Loucy (cell line): ENCODE measurements around the gene TSC22D3.

Source experiments
- H2AFZ ChIP-seq: fragments of 200-600 bp; sonication (generic); 2 replicates; pipeline ENCODE4 v1.6.0; 2016; ENCODE audit warnings: antibody characterized with exemption, mild to moderate bottlenecking, low read length, moderate library complexity
- H3F3A ChIP-seq: fragments of 200-600 bp; 2 replicates; pipeline ENCODE4 v1.6.0; 2016; ENCODE audit warnings: antibody characterized with exemption, low read depth, mild to moderate bottlenecking
- H3K27me3 ChIP-seq: fragments of 200-600 bp; sonication (generic); 2 replicates; pipeline ENCODE4 v1.6.1; 2014; ENCODE audit warnings: low read length, mild to moderate bottlenecking; ENCODE audit not compliant: insufficient read depth, poor library complexity, severe bottlenecking
- H3K36me3 ChIP-seq: fragments of 200-600 bp; sonication (generic); 2 replicates; pipeline ENCODE4 v1.6.1; 2016; ENCODE audit warnings: low read length; ENCODE audit not compliant: insufficient read depth
- H3K4me1 ChIP-seq: fragments of 200-600 bp; sonication (generic); 2 replicates; pipeline ENCODE4 v1.5.1; 2014; ENCODE audit warnings: low read length, mild to moderate bottlenecking; ENCODE audit not compliant: insufficient read depth, poor library complexity, severe bottlenecking
- H3K4me2 ChIP-seq: fragments of 200-600 bp; sonication (generic); 2 replicates; pipeline ENCODE4 v1.6.0; 2014; ENCODE audit warnings: antibody characterized with exemption, low read length, low read depth, mild to moderate bottlenecking; ENCODE audit not compliant: poor library complexity, severe bottlenecking
- H3K4me3 ChIP-seq: fragments of 200-600 bp; sonication (generic); 2 replicates; pipeline ENCODE4 v1.5.1; 2014; ENCODE audit warnings: low read length, mild to moderate bottlenecking, mixed read lengths; ENCODE audit not compliant: poor library complexity, severe bottlenecking
- H3K79me2 ChIP-seq: fragments of 200-600 bp; sonication (generic); 2 replicates; pipeline ENCODE4 v1.6.1; 2014; ENCODE audit warnings: low read length; ENCODE audit not compliant: insufficient read depth
- H3K9ac ChIP-seq: fragments of 200-600 bp; sonication (generic); 2 replicates; pipeline ENCODE4 v1.6.0; 2014; ENCODE audit warnings: mild to moderate bottlenecking, low read depth, low read length, moderate library complexity; ENCODE audit not compliant: poor library complexity, severe bottlenecking
- H3K9me2 ChIP-seq: fragments of 200-600 bp; sonication (generic); replicated peaks from 2 replicates; pipeline ENCODE4 v1.6.1; 2016; ENCODE audit warnings: low read depth, low read length, mixed read lengths
- H3K9me3 ChIP-seq: fragments of 200-600 bp; sonication (generic); 2 replicates; pipeline ENCODE4 v1.6.1; 2014; ENCODE audit warnings: mild to moderate bottlenecking, antibody characterized with exemption, low read length, low read depth; ENCODE audit not compliant: insufficient read depth
- H4K20me1 ChIP-seq: fragments of 200-600 bp; sonication (generic); 2 replicates; pipeline ENCODE4 v1.6.0; 2014; ENCODE audit warnings: antibody characterized with exemption, low read length, mild to moderate bottlenecking; ENCODE audit not compliant: insufficient read depth, poor library complexity, severe bottlenecking
- EZH2phosphoT487 ChIP-seq: fragments of 200-600 bp; IDR thresholded peaks from 2 replicates; pipeline ENCODE4 v1.6.1; 2018; ENCODE audit warnings: antibody characterized with exemption, mild to moderate bottlenecking, moderate library complexity, borderline replicate concordance
- TF ChIP-seq, protein P1 (sequence below): fragments of 200-600 bp; sonication (generic); conservative IDR thresholded peaks from 2 replicates; pipeline ENCODE4 v1.5.1; 2014; ENCODE audit warnings: mild to moderate bottlenecking, antibody characterized with exemption, low read length

TSC22D3 gene

GRCh38 chrX:107766470-107767150 is 9.0 kb downstream of the TSC22D3 start:
- H2AFZ ChIP-seq, result no peak overlapping the region
- no peak overlapping the region for H3K4me2 ChIP-seq
- no peaks in the 10 kb centered on the region for H3K9me2 ChIP-seq
- H3K36me3 ChIP-seq, result no peaks in the 10 kb centered on the region
- H3K9me3 ChIP-seq, result no peaks in the 10 kb centered on the region
- no peaks in the 10 kb centered on the region for H3F3A ChIP-seq
- TF ChIP-seq, protein P1, sequence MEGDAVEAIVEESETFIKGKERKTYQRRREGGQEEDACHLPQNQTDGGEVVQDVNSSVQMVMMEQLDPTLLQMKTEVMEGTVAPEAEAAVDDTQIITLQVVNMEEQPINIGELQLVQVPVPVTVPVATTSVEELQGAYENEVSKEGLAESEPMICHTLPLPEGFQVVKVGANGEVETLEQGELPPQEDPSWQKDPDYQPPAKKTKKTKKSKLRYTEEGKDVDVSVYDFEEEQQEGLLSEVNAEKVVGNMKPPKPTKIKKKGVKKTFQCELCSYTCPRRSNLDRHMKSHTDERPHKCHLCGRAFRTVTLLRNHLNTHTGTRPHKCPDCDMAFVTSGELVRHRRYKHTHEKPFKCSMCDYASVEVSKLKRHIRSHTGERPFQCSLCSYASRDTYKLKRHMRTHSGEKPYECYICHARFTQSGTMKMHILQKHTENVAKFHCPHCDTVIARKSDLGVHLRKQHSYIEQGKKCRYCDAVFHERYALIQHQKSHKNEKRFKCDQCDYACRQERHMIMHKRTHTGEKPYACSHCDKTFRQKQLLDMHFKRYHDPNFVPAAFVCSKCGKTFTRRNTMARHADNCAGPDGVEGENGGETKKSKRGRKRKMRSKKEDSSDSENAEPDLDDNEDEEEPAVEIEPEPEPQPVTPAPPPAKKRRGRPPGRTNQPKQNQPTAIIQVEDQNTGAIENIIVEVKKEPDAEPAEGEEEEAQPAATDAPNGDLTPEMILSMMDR, result no peak
- TF ChIP-seq EZH2phosphoT487, result no peak
- no peak overlapping the region for H3K4me3 ChIP-seq
- H3K9ac ChIP-seq, result no peak overlapping the region
- no peaks in the 10 kb centered on the region for H3K27me3 ChIP-seq
- peaks cover 4% of the 10 kb centered on the region for H4K20me1 ChIP-seq
- H3K79me2 ChIP-seq, result peaks cover 35% of the 10 kb centered on the region
- H3K4me1 ChIP-seq, result peaks cover 8% of the 10 kb centered on the region

DNA sequence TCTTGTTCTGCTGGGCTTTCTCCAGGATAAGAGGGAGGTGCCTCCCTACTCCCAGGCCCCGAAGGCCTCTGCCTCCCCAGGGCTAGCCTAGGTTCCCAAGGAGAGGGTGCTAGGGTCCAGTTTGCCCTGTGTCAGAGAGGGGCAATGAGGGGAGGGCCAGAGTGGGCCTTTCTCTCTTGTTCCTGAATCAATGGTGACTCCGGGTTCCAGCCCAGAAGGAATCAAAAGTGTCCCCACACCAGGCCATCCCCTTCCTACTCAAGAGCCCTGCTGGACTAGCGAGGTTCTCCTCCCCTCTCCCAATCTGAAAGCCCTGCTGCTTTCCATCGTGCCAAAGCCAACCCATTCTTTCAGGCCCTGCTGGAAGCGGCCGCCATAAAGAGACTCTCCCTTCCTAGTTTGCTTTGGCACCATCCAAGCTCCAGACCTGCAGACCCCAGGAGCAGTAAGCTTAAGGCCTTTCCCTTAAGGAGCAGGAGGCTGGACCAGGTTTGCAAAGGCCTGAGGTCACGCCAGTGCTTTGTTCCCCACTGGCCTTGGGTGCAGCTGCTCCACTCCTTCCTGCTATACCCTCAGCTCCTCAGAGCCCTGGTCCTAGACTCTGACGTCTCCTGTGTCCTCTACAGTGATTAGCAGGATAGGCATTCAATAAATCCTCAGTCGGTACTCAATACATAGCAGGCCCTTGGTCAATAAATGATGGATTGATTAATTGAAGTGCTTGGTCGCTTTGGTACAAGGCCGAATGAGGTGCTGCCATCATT is 10.6 kb downstream of the TSC22D3 start:
- Histone ChIP-seq H4K20me1 (no peaks in the 10 kb centered on the region), H2AFZ (no peak overlapping the region), H3K4me1 (peaks cover 6% of the 10 kb centered on the region), H3F3A (no peaks in the 10 kb centered on the region), H3K27me3 (no peaks in the 10 kb centered on the region), H3K9ac (no peak overlapping the region), H3K36me3 (no peaks in the 10 kb centered on the region), H3K4me3 (no peak overlapping the region), H3K9me3 (no peaks in the 10 kb centered on the region), H3K9me2 (no peaks in the 10 kb centered on the region), H3K79me2 (peaks cover 22% of the 10 kb centered on the region; the same call in 1 of the 2 replicates), H3K4me2 (no peak overlapping the region)
- TF ChIP-seq, protein P1, result no peak
- TF ChIP-seq EZH2phosphoT487, result no peak

GRCh38 chrX:107763647-107764046 is 11.9 kb downstream of the TSC22D3 start:
- H3K27me3 ChIP-seq, result no peaks in the 10 kb centered on the region
- H3K9me2 ChIP-seq, result no peaks in the 10 kb centered on the region
- no peaks in the 10 kb centered on the region for H4K20me1 ChIP-seq
- TF ChIP-seq EZH2phosphoT487, result no peak
- TF ChIP-seq, protein P1, result no peak
- H3K4me2 ChIP-seq, result peak overlapping the region; percentile 27
- no peak overlapping the region for H2AFZ ChIP-seq
- peaks cover 6% of the 10 kb centered on the region for H3K4me1 ChIP-seq
- H3K36me3 ChIP-seq, result 0 out of 2 replicates have a peak, but pooled peaks cover 6% of the 10 kb centered on the region
- no peak overlapping the region for H3K4me3 ChIP-seq
- 0 out of 2 replicates have a peak, but pooled peaks cover 10% of the 10 kb centered on the region for H3K79me2 ChIP-seq
- H3K9me3 ChIP-seq, result no peaks in the 10 kb centered on the region
- peak overlapping the region; percentile 22 for H3K9ac ChIP-seq
- H3F3A ChIP-seq, result no peaks in the 10 kb centered on the region
